Keratinocyte (primary cell): ENCODE data around the gene FIGN.

Source experiments
- CTCF ChIP-seq, 3 experiments: IDR thresholded peaks in 1 of 3; conservative IDR thresholded peaks in 1 of 3; optimal IDR thresholded peaks in 1 of 3; 2 replicates in 2 of 3; 3 replicates in 1 of 3; pipeline versions ENCODE3 to v1.5.1; 2011; ENCODE audit warnings: low read length in 3 of 3, mild to moderate bottlenecking in 3 of 3, moderate library complexity in 2 of 3, control low read depth in 1 of 3, inconsistent platforms in 1 of 3; ENCODE audit not compliant: insufficient read depth in 2 of 3; ENCODE audit errors: extremely low read depth in 1 of 3
- EZH2 ChIP-seq: IDR thresholded peaks from one replicate; pipeline ENCODE4 v1.6.1; 2012; ENCODE audit warnings: inconsistent platforms, mild to moderate bottlenecking, low read length, moderate library complexity

- TF ChIP-seq CTCF (optimal IDR thresholded peaks at IDR 0.05 in 1 of 3, IDR thresholded peaks at IDR 0.05 in 1 of 3, conservative IDR thresholded peaks at IDR 0.05 in 1 of 3; ENCODE audit: extremely low read depth in 1 of 3, insufficient read depth in 2 of 3, low read length in 3 of 3), result no peak
- no peak for TF ChIP-seq EZH2
Observed at GRCh38 chr2:163753726-163754125, 17.9 kb upstream of the FIGN start.
